Measurements from ENCODE around the gene CNKSR1. TPM values are rescaled to one million over a fixed set of nuclear protein-coding genes. Genes with fewer than 3 reads are reported as not detected.

Gene CNKSR1
- total and polyA plus RNA-seq, 2 donors (not counting 1 experiment from before 2014, with no cell fraction given): not detected

DNA sequence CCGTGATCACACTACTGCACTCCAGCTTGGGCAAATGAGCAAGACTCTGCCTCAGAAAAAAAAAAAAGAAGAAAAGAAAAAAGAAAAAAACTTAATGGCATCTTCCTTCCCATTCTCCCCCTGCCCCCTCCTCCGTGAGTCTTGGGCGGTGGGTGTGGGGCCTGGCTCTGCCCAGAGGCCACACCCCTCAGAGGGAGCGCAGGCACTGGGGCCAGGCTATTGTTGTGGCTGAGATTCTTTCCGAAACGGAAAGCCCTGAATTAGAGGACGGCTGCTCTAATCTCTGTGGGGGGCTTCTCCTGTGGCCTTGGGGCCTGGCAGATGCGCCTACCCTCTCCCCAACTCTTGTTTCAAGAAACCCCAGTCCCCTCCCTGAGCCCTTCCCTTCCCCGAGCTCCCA, 22.5 kb upstream of the CNKSR1 start:
- Histone ChIP-seq H3K36me3 (ENCODE audit: control insufficient read depth, insufficient read depth, low read length) (no peaks in the 10 kb centered on the region), H3K4me2 (ENCODE audit: extremely low read depth, insufficient read depth, low read length) (no peak overlapping the region), H4K20me1 (ENCODE audit: control insufficient read depth, extremely low read depth, insufficient read depth, low read length) (no peaks in the 10 kb centered on the region), H2AFZ (ENCODE audit: low read length) (no peak overlapping the region), H3K79me2 (ENCODE audit: control insufficient read depth, insufficient read depth, low read length) (no peaks in the 10 kb centered on the region), H3K27me3 (ENCODE audit: control insufficient read depth, insufficient read depth, low read length) (peaks cover 15% of the 10 kb centered on the region), H3K4me3 (replicated peaks in 1 of 4; ENCODE audit: control extremely low read depth in 1 of 4, insufficient read depth in 1 of 4, low read depth in 3 of 4, low read length in 4 of 4) (no peak overlapping the region), H3K9ac (ENCODE audit: insufficient read depth, low read length) (no peak overlapping the region), H3K9me3 (ENCODE audit: control insufficient read depth, insufficient read depth, low read depth, low read length) (no peaks in the 10 kb centered on the region), H3K27ac (ENCODE audit: insufficient read depth, low read length) (no peak overlapping the region), H3K4me1 (ENCODE audit: control insufficient read depth, extremely low read depth, insufficient read depth, low read length) (no peaks in the 10 kb centered on the region)
- no peak for DNase-seq (ENCODE audit: low read depth in 2 of 2)
- TF ChIP-seq EZH2 (IDR thresholded peaks at IDR 0.05; ENCODE audit: low read length, missing control alignments): no peak
- TF ChIP-seq, protein P1, sequence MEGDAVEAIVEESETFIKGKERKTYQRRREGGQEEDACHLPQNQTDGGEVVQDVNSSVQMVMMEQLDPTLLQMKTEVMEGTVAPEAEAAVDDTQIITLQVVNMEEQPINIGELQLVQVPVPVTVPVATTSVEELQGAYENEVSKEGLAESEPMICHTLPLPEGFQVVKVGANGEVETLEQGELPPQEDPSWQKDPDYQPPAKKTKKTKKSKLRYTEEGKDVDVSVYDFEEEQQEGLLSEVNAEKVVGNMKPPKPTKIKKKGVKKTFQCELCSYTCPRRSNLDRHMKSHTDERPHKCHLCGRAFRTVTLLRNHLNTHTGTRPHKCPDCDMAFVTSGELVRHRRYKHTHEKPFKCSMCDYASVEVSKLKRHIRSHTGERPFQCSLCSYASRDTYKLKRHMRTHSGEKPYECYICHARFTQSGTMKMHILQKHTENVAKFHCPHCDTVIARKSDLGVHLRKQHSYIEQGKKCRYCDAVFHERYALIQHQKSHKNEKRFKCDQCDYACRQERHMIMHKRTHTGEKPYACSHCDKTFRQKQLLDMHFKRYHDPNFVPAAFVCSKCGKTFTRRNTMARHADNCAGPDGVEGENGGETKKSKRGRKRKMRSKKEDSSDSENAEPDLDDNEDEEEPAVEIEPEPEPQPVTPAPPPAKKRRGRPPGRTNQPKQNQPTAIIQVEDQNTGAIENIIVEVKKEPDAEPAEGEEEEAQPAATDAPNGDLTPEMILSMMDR (conservative IDR thresholded peaks at IDR 0.05 in 1 of 2, IDR thresholded peaks at IDR 0.05 in 1 of 2; ENCODE audit: low read depth in 1 of 2, low read length in 2 of 2): no peak

DNA sequence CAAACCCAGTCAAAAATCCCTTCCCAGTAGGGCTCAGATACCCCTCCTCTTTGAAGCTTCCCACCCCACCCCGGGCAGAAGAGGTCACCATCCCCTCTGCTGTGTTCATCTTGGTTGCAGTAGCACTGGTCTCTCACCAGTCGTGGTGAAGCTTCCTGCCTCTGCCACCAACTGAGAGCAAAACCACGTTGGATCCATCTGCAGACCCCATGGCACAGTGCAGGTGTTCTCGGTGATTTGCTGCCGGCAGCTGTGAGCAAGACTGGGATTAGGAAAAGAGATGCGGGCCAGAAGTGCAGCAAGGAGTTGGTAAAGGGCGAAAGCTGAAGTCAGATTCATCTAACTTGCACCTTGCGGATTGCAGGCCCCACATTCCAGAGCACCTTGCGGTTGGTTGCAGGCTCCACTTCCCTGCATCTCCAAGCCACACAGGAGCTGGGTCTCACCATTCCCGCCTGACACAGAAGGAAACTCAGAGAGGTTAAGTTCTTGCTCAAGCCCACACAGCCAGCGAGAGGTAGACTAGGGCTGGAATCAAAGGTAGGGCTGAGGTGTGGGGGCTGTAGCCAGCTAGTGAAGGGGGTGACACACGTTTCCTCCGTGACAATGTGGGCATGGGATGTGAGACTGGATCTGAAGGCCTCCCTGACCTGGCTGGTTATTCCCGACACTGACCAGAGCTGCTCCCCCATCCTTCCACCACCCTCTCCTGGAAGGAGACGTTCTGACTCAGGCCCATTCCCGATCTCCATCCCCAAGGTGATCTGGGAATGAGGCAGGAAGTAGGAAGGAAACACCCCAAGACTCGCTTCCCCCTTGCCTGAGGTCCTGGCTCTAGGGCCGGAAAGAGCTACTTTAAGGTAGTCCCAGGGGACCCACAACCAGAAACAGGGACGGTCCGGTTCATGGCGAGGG, 21.7 kb upstream of the CNKSR1 start:
- no peak for TF ChIP-seq EZH2 (IDR thresholded peaks at IDR 0.05; ENCODE audit: low read length, missing control alignments)
- TF ChIP-seq, protein P1 (conservative IDR thresholded peaks at IDR 0.05 in 1 of 2, IDR thresholded peaks at IDR 0.05 in 1 of 2; ENCODE audit: low read depth in 1 of 2, low read length in 2 of 2): no peak
- Histone ChIP-seq H3K27me3 (ENCODE audit: control insufficient read depth, insufficient read depth, low read length) (peaks cover 15% of the 10 kb centered on the region), H3K27ac (ENCODE audit: insufficient read depth, low read length) (no peak overlapping the region), H2AFZ (ENCODE audit: low read length) (no peak overlapping the region), H3K4me3 (replicated peaks in 1 of 4; ENCODE audit: control extremely low read depth in 1 of 4, insufficient read depth in 1 of 4, low read depth in 3 of 4, low read length in 4 of 4) (no peak overlapping the region), H3K36me3 (ENCODE audit: control insufficient read depth, insufficient read depth, low read length) (no peaks in the 10 kb centered on the region), H3K4me2 (ENCODE audit: extremely low read depth, insufficient read depth, low read length) (no peak overlapping the region), H3K4me1 (ENCODE audit: control insufficient read depth, extremely low read depth, insufficient read depth, low read length) (no peaks in the 10 kb centered on the region), H3K79me2 (ENCODE audit: control insufficient read depth, insufficient read depth, low read length) (no peaks in the 10 kb centered on the region), H3K9ac (ENCODE audit: insufficient read depth, low read length) (no peak overlapping the region), H3K9me3 (ENCODE audit: control insufficient read depth, insufficient read depth, low read depth, low read length) (no peaks in the 10 kb centered on the region), H4K20me1 (ENCODE audit: control insufficient read depth, extremely low read depth, insufficient read depth, low read length) (no peaks in the 10 kb centered on the region)
- no peak for DNase-seq (ENCODE audit: low read depth in 2 of 2)

DNA sequence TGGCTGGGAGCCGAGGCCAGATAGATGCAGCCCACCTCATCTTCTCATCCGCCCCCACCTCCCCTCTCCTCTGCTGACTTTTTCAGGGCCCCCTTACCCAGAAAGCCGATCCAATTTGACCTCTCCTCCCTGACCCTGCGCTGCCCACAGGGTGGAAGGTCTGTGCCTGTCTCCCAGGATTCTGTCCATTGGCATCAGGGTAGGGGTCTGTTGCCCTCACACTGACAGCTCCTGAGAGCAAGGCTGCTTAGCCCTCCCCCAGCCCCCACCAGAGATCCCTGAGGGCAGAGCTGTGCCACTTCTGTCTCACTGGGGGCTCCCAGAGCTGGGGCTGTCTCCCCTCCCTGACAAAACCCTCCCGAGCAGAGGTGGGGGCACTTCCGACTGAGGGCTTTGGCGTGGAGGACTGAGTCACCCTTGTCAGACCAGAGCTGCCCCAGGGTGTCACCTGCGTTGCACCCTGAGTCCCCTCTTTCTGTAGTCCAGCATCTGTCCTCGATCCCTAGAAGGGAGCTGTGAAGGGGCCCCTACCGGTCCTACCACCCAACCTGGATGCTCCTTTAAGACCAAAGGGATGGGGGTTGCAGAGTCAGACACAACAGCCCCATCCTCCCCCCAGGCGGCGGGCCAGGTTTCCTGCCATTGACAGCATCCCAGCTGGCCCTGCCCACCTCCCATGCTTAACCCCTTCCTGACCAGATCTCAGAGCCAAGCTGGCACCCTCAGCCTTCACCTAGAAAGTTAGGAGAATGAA, 20.8 kb upstream of the CNKSR1 start:
- DNase-seq (ENCODE audit: low read depth in 2 of 2): no peak
- H4K20me1 ChIP-seq (ENCODE audit: control insufficient read depth, extremely low read depth, insufficient read depth, low read length): no peaks in the 10 kb centered on the region
- peaks cover 1% of the 10 kb centered on the region for H3K4me1 ChIP-seq (ENCODE audit: control insufficient read depth, extremely low read depth, insufficient read depth, low read length)
- H3K79me2 ChIP-seq (ENCODE audit: control insufficient read depth, insufficient read depth, low read length): no peaks in the 10 kb centered on the region
- no peaks in the 10 kb centered on the region for H3K36me3 ChIP-seq (ENCODE audit: control insufficient read depth, insufficient read depth, low read length)
- H3K4me3 ChIP-seq (replicated peaks in 1 of 4; ENCODE audit: control extremely low read depth in 1 of 4, insufficient read depth in 1 of 4, low read depth in 3 of 4, low read length in 4 of 4): no peak overlapping the region
- H3K27ac ChIP-seq (ENCODE audit: insufficient read depth, low read length): no peak overlapping the region
- TF ChIP-seq, protein P1 (conservative IDR thresholded peaks at IDR 0.05 in 1 of 2, IDR thresholded peaks at IDR 0.05 in 1 of 2; ENCODE audit: low read depth in 1 of 2, low read length in 2 of 2): no peak
- no peak for TF ChIP-seq EZH2 (IDR thresholded peaks at IDR 0.05; ENCODE audit: low read length, missing control alignments)
- no peaks in the 10 kb centered on the region for H3K9me3 ChIP-seq (ENCODE audit: control insufficient read depth, insufficient read depth, low read depth, low read length)
- H3K4me2 ChIP-seq (ENCODE audit: extremely low read depth, insufficient read depth, low read length): no peak overlapping the region
- peaks cover 12% of the 10 kb centered on the region for H3K27me3 ChIP-seq (ENCODE audit: control insufficient read depth, insufficient read depth, low read length)
- H3K9ac ChIP-seq (ENCODE audit: insufficient read depth, low read length): no peak overlapping the region
- H2AFZ ChIP-seq (ENCODE audit: low read length): no peak overlapping the region

Data from fibroblast of lung (primary cell).